KOPT-K1 (cell line): ENCODE results near the gene SEMA3F.
A peak's percentile ranks its signal among the peaks of the same experiment; 100 is the strongest.

Experiments used
- H3K27ac ChIP-seq: fragments of 200-600 bp; sonication (generic); 2 replicates; pipeline ENCODE4 v1.5.1; 2016; ENCODE audit warnings: antibody characterized with exemption, mild to moderate bottlenecking, low read depth, low read length; ENCODE audit not compliant: poor library complexity, severe bottlenecking
- H3K36me3 ChIP-seq: fragments of 200-600 bp; sonication (generic); 2 replicates; pipeline ENCODE4 v1.5.1; 2017; ENCODE audit warnings: antibody characterized with exemption, mild to moderate bottlenecking, low read length, moderate library complexity; ENCODE audit not compliant: insufficient read depth
- H3K9me3 ChIP-seq: fragments of 200-600 bp; sonication (generic); 2 replicates; pipeline ENCODE4 v1.5.1; 2017; ENCODE audit warnings: antibody characterized with exemption, low read length, mild to moderate bottlenecking; ENCODE audit not compliant: insufficient read depth, poor library complexity, severe bottlenecking

SEMA3F gene

DNA sequence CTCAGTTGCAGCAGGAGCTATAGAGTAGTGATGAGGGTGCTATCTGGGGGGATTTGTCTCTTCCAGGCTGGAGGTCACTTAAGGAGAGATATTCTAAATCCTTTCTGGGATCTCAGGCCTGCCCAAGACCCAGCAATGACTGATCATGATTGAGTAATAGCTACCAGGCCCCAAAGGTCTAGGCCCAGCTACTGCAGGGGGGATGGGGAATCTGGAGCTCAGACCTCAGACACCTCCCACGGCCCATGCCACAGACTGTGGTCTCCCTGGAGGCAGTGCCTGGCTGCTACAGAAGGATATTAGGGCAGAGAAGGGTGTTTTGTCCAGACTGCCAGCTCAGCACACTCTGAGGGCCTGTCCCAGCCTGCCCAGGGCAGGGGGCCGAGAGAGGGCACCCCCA lies 56.8 kb downstream of the SEMA3F start:
- no peaks in the 10 kb centered on the region for H3K36me3 ChIP-seq
- H3K27ac ChIP-seq = no peak overlapping the region

DNA sequence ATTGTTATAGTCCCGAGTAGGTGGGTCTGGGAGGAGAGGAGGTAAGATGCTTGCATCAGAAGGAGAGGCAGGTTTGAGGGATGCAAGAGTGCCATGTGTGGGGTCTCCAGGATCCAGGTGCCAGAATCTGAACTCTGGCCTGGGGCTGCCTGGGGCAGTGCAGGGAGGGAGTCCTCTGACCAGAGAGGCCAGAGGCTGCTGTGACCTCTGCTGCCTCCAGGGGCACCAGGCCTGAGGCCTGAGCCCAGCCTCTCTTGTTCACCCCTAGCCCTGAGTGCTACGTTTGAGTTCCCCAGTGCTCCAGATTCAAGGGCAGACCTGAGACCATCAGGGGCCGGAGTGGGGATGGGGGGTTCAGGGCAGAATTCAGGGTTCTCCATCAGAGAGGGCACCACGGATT lies 57.4 kb downstream of the SEMA3F start:
- Histone ChIP-seq H3K27ac (no peak overlapping the region), H3K36me3 (no peaks in the 10 kb centered on the region), H3K9me3 (no peaks in the 10 kb centered on the region)

More for the DNA sequence above, 56.8 kb downstream of the SEMA3F start:
- H3K9me3 ChIP-seq = no peaks in the 10 kb centered on the region

GRCh38 chr3:50212971-50213370 lies 57.8 kb downstream of the SEMA3F start:
- H3K9me3 ChIP-seq = no peaks in the 10 kb centered on the region
- no peak overlapping the region for H3K27ac ChIP-seq

DNA sequence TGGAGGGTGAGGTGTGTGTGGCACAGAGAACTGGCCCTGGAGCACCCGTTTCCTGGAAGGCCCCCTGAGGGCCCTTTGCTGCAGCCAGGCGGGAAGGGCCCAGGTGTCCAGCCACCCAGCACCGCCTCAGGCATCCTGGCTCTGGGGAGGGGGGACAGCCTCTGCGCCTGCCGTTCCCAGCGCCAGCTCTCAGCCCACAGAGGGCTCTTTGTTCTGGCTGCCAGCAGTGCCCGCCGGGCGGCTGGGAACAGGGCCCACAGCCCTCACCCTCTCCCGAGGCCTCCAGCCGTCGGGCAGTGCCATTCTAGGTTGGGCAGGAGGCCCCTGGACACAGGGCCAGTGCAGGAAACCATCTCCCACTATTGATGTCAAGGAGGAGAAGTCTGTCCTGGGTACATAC lies 58.2 kb downstream of the SEMA3F start:
- Histone ChIP-seq H3K9me3 (no peaks in the 10 kb centered on the region), H3K36me3 (no peaks in the 10 kb centered on the region), H3K27ac (no peak overlapping the region)

More at GRCh38 chr3:50212971-50213370, 57.8 kb downstream of the SEMA3F start:
- no peaks in the 10 kb centered on the region for H3K36me3 ChIP-seq

GRCh38 chr3:50214824-50215223 lies 59.7 kb downstream of the SEMA3F start:
- Histone ChIP-seq H3K9me3 (no peaks in the 10 kb centered on the region), H3K36me3 (no peaks in the 10 kb centered on the region), H3K27ac (no peak overlapping the region)

DNA sequence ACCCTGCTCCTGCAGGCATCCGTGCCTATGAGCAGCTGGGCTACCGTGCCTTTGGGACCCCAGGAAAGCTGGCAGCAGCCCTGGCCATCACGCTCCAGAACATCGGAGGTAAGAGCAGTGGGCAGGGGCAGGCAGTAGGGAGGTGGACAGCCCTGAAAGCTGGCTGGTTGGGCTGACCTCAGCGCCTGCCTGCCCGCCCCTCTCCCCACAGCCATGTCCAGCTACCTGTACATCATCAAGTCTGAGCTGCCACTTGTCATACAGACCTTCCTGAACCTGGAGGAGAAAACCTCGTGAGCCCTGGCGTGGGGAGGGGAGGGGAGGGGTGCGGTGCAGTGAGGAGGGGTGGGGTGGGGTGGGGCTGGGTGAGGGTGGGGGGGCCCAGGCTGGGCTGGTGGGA lies 60.4 kb downstream of the SEMA3F start:
- no peak overlapping the region for H3K27ac ChIP-seq
- H3K9me3 ChIP-seq = no peaks in the 10 kb centered on the region
- H3K36me3 ChIP-seq = no peaks in the 10 kb centered on the region

DNA sequence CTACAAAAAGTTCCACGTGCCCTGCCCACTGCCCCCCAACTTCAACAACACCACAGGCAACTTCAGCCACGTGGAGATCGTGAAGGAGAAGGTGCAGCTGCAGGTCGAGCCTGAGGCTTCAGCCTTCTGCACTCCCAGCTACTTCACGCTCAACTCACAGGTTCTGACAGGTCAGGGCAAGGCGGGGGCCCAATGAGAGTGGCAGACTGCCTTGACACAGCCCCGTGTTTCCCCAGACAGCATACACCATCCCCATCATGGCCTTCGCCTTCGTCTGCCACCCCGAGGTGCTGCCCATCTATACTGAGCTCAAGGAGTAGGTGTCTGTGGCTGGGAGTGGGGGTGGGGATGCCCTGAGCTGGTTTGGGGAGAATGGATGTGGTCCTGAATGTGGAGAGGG lies 62.6 kb downstream of the SEMA3F start:
- H3K36me3 ChIP-seq = no peaks in the 10 kb centered on the region
- H3K27ac ChIP-seq = no peak overlapping the region
- no peaks in the 10 kb centered on the region for H3K9me3 ChIP-seq

DNA sequence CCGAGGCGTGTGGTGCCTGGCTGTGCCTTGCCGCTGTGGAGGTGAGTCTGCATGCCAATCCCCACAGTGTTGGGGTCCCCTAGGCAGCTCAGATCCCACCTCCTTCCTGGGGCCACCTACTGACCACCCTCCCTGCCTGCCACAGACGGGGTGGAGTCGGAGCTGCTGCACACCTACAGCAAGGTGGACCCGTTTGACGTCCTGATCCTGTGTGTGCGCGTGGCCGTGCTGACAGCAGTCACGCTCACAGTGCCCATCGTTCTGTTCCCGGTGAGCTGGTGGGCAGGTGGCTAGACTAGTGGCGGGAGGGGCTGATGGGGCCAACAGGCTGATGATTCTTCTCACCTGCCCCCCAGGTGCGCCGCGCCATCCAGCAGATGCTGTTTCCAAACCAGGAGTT lies 63.3 kb downstream of the SEMA3F start:
- Histone ChIP-seq H3K36me3 (no peaks in the 10 kb centered on the region), H3K27ac (no peak overlapping the region), H3K9me3 (no peaks in the 10 kb centered on the region)

DNA sequence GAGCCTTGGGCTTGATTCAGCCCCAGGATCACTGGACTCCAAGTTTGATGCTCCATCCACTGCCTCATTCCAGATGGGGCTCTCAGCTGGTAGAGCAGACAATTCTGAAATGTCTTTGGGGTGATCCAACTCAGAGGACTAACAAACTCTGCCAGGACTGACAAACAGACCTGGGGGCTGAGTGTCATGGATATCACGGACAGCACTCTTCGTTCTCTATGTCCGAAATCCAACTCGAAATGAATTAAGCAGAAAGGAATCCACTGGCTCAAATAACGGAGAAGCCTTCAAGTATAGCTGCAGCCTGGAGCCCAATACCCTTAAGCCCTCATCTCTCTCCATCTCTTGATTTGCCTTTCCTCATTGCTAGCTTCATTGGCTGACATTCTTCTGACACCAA lies 64.2 kb downstream of the SEMA3F start:
- Histone ChIP-seq H3K27ac (peak overlapping the region; percentile 94), H3K9me3 (no peaks in the 10 kb centered on the region), H3K36me3 (no peaks in the 10 kb centered on the region)

DNA sequence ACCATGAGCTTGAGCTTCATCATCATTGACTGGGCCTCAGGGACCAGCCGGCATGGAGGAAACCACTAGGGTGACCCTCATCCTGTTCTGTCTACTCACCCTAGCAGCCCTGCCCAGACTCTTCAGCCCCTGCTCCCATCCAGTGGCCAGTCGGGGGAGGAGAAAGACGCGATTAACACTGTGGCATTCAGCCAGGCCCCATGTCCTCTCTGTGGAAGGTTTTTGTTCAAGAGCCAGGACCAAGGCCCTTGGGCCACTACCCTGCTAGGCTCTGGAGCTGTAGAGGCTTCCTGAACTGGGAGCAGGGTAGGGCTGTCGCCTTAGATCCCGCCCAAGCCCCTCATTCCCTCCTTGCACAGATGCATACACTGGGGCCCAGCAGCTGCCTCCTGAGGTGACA lies 65.0 kb downstream of the SEMA3F start:
- H3K9me3 ChIP-seq = no peaks in the 10 kb centered on the region
- H3K27ac ChIP-seq = peak overlapping the region; percentile 94
- no peaks in the 10 kb centered on the region for H3K36me3 ChIP-seq

DNA sequence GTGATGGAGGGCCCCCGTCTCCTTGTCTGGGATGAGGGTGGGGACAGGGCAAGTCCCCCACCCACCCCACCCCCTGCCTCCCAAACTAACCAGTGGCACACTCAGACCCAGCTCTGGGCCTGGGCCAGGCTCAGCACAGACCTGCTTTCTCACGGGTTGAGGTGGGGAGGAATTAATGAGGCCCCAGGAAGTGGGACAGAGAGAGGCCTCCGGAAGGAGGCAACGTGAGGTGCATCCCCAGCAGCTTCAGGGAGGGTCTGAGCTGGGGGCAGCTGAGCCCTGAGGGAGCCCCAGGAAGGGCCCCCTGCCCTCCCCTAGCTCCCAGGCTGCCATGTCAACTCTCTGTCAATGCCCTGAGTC lies 65.9 kb downstream of the SEMA3F start:
- H3K9me3 ChIP-seq = no peaks in the 10 kb centered on the region
- H3K36me3 ChIP-seq = no peaks in the 10 kb centered on the region

DNA sequence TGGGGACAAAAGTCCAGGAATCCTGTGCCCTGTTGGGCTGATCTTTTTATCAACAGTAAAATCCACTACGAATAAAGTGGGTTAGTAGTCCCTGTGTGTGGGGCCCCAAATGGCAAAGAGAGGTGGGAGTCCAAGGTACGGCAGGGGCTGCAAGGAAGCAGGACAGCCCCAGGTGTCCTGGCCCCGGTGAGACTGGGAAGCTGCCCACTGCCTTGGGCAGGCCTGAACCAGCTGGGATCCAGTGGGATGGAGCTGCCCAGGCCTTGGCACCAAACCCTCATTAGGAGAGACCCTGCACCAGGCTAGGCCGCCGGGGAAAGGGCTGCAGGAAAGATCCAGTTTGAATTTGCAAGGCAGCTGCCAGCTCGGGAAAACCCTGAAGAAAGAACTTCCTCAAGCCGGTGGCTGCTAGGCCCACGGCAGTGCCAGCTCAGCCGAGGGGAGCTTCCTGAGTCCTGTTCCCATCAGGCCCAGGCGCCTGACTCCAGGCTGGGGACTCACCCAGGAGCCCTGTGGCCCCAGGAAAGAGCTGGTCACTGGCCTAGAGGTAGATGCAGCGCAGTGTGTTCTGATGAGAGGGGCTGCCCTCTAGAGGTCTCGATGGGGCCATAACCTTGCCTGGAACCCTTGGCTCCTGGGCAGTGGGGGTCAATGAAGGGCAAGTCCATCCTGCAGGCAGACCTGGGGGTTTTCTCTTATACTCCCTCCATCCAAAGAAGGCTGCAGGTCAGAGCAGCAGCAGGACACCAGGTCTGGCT lies 66.5 kb downstream of the SEMA3F start:
- Histone ChIP-seq H3K36me3 (no peaks in the 10 kb centered on the region), H3K27ac (peak overlapping the region; percentile 94), H3K9me3 (no peaks in the 10 kb centered on the region)

More for the DNA sequence above, 65.9 kb downstream of the SEMA3F start:
- H3K27ac ChIP-seq = peak overlapping the region; percentile 94

GRCh38 chr3:50222169-50222528 lies 67.0 kb downstream of the SEMA3F start:
- H3K27ac ChIP-seq = peak overlapping the region; percentile 94
- H3K9me3 ChIP-seq = no peaks in the 10 kb centered on the region
- H3K36me3 ChIP-seq = no peaks in the 10 kb centered on the region

- H3K36me3 ChIP-seq = no peaks in the 10 kb centered on the region
- no peak overlapping the region for H3K27ac ChIP-seq
- H3K9me3 ChIP-seq = no peaks in the 10 kb centered on the region
These were observed 69.5 kb downstream of the SEMA3F start for GRCh38 chr3:50224639-50225038.

GRCh38 chr3:50226888-50227389 lies 71.8 kb downstream of the SEMA3F start:
- no peaks in the 10 kb centered on the region for H3K36me3 ChIP-seq
- H3K9me3 ChIP-seq = no peaks in the 10 kb centered on the region
- H3K27ac ChIP-seq = peak overlapping the region; percentile 93
